NCI-H1092 treated with DMSO at 0.1 percent for 48 hours (cell line): ENCODE results near the gene PTPRM.

Experiments used
- DNase-seq: peaks from one replicate; lab custom pipeline; 2025; lab: John Stamatoyannopoulos, UW

The PTPRM gene

DNA sequence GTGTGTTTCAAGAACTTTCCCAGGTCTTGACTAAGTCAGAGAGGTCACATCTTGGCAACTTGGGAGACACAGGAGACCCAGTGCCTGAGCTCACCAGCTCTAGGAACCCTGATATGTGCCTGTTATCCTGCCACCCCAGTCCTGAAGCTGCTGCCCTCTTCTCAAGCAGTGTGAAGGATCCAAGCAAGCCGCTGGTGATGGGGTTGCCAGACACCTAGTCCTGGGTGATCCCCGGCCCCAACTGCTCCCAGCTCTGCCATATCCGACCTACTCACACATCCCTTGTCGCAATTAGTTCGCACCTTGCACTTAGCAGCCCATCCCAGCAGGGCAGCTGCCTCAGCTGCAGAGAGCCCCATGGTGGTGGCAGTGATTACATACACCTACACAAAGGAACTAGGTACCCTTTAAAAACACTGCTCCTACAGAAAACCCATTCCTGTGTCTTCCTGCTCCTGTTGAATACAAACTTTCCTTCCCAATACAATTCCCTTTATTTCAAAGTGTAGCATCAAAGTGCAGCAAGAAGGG is 794.9 kb downstream of the PTPRM start:
- no peak for DNase-seq

DNA sequence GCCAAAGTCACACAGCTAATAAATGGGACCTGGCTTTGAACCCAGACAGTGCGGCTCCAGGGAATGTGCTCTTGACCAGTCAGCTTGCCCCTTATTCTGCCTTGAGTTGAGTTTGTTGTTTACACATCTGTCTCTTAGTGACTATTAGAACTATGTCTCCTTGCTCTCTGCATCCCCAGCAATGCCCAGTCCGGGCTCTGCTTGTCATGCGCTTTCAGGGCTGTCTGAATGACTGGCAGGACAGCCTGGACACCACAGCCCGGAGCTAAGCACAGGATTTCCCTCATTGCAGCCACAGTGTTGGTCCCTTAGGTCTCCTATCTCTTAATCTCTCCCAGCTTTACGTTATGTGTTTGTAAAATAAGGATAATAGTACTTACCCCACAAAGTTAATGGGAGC is 795.7 kb downstream of the PTPRM start:
- no peak for DNase-seq

DNA sequence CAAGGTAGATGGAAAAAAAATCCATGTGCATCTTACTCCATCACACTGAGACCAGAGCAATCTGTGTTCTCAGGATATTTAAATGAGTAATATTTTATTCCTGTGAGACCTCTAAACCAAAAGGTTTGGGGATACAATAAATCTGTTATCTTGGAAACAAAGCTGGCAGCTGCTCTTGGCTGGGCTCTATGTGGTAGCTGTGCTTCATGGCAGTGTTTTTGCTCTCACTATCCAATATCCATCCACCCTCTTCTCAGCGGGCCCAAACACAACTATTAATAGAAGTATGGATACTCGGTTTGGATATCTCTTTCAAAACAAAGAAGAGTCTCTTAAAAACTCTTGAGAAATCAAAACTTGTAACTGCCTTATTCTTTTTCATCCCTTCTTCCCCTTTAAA is 797.3 kb downstream of the PTPRM start:
- no peak for DNase-seq

DNA sequence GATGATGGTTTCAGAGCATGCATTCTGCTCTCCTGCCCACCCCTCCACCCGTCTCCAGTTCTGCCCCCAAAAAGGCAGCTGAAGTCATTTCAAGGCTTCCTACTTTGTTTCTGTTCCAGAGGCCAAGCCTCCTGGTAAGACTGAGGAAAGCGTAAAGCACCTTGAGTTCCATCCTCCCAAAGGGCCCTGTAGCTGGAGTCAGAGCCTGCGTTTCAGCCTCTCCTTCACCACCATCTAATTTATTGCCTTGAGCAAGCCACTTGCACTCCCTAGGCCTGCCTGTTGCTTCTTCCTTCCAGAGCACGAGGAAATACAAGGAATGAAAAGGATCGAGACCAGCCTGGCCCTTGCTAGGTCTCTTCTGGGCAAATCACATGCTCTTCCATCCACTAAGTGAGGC is 797.9 kb downstream of the PTPRM start:
- DNase-seq, result no peak

DNA sequence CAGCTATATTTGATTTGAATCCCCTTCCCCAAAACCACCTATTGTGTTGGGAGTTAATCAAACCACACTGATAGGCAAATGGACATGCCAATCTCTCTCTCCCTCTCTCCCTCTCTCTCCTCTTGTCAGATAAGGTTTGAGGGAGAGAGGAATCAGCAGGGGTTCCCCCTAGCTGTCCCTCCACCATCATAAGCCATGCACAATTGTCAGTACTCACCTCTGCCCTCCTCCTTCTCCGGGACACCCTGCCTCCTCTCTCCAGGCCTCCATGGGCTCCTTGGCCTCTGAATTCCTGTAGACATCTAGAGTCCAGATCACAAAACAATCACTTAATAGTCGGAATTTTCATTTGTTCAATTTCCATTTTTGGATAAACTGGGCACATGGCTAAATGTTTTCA is 798.4 kb downstream of the PTPRM start:
- no peak for DNase-seq

DNA sequence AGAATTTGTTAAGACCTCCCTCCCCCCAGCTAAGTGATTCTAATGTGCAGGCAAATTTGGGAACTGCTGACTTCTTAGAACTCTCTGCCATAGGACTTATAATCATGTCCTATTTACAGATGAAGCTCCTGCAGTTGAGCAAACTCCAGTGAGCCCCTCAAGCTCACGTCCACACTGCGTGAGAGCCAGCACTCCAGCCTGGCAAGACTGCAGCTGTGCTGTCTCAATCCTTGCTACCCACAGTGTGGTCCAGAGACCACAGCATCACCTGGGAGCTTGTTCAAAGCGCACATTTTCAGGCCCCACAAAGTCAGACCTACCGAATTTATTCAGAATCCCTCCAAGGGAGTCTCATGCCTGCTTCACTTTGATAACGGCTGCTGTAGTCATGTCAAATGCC is 799.0 kb downstream of the PTPRM start:
- no peak for DNase-seq

DNA sequence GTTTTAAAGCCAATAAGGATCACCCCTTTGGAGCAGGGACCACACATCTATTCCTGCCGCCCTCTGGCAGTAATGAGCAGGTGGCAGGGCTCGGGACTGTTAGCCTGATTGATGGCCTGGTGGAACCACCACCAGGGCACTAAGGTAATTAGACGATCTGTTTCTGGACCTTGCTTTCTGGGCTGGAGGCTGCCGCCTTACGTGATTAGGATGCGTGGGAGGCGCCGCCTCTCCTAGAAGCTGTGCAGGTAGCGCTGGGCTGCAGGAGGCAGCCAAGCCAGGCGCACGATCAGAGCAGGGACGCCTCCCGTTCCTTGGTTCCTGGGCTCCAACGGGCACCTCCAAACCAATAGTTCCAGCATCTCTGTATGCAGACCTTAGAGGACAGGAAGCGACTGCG is 799.5 kb downstream of the PTPRM start:
- DNase-seq, result no peak

DNA sequence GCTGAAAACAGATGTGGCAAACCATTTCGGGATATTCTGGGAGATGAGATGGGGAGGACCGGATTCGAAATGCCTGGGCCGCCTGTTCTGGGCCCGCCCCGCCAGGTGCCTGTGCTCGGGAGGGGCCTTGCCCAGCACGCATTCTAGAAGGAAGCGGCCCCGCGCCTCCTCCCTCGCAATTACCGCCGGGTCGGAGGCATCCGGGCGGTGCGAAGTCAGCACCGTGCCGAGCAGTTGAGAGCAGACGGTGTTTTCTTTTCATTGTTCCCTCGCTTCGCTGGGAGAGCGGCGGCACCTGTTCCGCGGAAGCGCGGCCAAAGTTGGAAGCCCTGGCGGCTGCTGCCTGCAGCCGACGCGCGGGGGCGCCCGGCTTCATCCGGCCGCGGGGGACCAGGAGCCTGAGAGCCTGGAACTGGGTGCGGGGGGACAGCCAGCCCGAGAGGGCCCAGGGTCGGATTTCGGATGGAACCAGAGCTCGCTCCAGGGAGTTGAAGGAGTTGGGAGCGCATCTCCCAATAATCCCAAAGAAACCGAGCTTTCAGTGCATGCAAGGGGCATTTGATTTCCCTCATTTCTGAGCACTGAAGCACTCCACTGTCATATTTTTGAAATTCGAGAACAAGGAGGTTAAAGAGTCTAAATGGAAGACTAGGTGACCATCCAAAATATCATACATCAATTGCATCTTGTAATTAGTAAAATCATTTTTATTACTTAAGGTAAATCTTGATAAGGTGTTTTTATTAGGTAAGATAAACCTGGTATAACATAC is 800.3 kb downstream of the PTPRM start:
- DNase-seq, result peak; percentile 74

DNA sequence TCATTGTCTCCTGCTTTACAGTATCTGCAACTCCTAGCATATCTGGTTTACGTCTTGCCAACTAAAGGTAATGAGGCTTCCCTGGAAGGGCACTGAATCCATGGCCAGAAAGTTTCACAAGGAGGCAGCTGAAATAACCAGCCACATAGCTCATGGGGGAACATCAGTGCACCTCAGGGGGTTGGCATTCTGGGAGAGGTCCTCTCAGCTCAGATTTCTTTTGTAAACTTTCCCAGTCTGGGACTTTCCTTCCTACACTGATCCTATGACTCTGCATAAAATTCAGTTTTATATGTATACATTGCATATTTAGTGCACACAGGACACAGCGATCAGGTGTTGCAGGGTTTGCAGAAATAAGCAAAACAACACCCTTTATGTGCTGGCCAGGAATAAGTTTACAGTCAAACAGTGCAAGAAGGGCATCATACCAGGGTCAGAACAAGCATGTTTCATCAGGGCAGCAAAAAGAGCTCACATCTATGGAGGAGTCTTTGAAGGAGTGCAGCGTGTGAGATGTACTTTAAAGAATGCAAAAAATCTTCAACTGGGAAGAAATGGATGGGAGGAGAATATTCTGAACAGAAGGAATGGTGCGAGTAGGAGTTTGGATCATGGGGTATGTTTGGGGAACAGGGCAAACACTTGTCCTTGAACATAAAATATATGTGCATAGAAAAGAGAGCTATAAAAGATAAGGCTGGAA is 801.5 kb downstream of the PTPRM start:
- DNase-seq, result no peak

DNA sequence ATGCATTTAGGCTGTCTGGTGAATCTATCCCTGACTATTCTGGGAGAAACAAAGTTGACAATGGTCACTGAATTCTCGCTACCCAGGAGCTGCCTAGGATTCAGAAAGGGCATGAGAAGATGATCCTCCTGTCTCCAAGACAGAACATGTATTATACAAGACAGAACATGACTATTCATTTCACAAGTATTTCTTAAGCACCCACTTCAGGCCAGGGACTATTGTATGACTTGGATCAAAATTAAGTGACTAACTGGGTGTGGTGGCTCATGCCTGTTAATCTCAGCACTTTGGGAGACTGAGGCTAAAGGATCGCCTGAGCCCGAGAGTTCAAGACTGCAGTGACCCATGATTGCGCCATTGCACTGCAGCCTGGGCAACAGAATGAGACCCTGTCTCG is 806.4 kb downstream of the PTPRM start:
- no peak for DNase-seq

DNA sequence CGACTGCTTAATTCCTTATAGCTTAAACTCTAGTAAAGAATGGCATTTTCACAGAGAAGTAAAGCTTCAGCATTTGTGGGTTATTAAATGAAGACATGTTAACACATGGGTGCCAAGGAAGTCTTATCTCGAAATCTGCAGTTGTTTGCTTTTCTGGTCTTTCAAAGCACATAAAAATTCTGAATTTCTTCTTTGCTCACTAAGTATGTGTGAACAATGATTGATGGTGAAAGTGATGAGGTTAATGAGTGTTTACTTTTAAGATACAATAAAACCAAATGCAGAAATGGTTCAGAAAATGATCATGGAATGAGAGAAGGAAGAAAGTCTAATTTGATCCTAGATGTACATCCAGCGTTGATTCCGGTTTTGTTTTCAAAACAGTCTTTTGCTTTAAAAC is 807.6 kb downstream of the PTPRM start:
- DNase-seq, result no peak

DNA sequence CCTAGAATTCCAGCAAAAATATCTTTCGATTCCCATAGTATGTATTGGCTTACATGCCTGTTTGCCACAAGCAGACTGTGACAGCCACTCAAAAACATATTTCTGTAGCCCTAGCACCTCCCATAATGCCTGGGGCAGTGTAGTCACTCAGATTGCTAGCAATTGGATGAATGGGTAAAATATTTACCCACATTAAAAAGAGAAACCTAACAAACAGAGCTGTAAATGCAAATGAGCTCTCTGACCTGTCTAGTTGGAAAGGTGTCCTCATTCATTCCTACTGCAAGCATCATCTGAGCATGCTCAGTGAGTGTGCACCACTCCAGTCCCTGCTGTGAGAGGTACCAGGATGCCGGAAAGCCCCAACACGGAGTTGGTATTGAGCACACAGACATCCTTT is 808.1 kb downstream of the PTPRM start:
- no peak for DNase-seq

DNA sequence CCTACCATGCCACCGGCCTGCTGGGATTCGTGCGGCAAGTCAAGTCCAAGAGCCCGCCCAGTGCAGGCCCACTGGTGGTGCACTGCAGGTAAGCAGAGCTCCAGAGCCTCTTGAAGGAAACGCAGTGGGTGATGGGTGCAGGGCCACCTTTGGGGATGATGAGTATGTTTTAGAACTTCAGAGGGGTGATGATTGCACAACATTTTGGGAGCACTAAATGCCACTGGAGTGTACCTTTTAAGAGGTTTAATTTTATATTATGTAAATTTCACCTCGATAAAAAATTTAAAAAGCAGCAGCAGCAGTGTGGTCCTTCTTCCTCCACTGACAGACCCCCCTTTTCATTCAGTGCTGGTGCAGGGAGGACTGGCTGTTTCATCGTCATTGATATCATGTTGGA is 809.0 kb downstream of the PTPRM start:
- DNase-seq, result no peak

DNA sequence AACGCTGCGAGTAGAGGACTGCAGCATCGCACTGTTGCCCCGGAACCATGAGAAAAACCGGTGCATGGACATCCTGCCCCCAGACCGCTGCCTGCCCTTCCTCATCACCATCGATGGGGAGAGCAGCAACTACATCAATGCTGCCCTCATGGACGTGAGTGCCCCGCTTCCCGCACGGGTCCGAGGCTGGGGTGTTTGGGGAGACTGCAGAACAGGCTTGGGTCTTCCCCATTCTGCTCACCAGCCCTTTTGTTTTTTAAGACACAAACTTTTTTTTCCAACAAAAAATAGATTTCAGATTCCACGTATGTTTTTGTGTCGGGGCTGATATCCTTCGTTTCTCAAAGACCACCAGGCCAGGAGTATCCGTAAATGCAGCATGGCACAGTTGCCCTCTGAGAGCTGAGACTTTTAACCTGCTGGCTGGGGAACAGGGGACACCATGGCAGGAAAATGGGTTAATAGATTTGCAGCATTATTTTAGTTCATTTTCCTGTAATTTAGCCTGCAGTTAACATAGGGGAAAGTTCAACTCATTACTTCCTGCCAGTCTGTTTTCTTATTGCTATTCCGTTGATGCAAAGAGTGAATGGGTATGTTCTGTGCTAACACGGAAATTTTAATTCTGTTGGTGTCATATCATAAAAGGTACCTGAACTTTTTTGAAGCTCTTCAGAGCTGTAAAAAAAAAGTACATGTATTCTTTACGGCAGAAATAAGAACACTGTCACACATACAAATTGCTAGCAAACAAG is 812.2 kb downstream of the PTPRM start:
- DNase-seq, result no peak

DNA sequence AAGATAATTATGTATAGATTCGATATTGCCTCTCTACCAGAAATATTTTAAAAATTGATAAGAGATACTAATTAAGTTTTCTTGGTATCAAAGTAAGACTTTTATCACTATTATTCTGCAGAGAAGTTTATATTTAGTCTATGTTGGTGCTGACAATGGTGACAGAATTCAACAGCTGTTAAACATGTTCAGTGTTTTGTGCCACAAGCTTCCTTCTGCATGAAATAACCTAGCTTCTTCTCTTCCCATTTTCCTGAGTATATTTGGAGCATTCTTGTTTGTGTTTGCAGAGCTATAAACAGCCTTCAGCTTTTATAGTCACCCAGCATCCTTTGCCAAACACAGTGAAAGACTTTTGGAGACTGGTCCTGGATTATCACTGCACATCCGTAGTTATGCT is 812.9 kb downstream of the PTPRM start:
- DNase-seq, result no peak

DNA sequence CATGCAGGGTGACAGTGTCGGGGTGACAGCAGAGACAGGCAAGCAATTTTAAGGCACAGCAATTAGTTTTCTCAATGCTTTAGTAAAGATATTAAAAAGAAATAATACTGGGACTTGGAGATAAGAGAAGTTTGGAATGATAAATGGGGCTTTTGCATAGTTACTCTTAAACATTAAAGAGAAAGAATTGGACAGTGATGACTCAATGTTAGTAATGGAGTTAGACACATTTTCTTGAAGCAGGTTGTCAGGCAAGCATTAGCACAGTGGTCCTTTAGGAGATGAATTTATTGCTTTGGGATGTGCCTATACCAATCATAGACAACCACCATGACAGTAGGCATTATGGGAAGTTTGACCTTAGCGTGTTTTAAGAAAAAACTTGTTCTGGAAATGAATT is 813.8 kb downstream of the PTPRM start:
- no peak for DNase-seq

DNA sequence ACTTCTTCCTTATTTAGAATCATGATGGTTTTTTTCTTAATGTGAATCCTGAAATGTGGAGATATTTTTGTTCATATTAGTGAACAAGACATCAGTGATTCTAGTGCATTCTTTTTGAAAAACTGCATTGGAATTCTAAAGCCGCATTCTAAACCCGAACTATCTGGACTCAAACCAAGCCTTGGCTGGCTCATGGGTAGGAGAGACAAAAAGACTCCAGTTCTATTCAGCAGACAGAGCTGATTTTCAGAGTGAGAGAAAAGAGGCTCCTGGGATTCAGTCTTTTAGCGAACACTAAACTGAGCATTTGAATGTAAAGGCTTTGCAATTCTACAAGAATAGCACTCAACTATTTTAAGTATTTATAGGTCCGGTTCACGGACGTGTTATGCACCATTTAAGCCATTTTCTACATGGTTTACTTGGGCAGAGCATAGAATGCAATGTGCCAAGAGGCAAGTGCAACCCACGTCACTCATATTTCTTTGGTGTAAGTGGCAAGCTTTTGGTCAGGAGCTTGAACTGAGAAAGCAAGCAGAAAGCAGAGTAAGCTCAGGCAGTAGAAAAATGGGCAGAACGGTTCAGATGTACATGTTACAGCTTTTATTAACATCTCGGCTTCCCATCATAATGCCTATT is 814.8 kb downstream of the PTPRM start:
- DNase-seq, result no peak

DNA sequence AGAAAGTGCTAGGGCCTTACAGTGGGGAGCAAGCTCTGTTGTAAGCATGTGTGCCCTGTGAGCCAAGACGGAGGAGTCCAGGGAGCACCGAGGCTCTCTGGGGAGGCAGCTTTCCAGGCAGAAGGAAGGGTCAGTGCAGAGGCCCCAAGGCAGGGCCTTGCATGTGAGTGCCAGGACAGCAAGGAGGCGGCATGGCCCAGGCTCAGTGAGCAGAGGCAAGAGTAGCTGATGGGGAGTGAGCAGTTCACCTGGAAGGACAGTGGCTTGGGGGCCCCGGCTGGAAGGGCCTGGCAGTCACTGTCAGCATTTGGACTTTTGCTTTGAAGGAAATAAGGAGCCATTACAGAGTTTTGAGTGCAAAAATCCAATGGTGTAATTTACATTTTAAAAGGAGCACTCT is 818.3 kb downstream of the PTPRM start:
- no peak for DNase-seq

DNA sequence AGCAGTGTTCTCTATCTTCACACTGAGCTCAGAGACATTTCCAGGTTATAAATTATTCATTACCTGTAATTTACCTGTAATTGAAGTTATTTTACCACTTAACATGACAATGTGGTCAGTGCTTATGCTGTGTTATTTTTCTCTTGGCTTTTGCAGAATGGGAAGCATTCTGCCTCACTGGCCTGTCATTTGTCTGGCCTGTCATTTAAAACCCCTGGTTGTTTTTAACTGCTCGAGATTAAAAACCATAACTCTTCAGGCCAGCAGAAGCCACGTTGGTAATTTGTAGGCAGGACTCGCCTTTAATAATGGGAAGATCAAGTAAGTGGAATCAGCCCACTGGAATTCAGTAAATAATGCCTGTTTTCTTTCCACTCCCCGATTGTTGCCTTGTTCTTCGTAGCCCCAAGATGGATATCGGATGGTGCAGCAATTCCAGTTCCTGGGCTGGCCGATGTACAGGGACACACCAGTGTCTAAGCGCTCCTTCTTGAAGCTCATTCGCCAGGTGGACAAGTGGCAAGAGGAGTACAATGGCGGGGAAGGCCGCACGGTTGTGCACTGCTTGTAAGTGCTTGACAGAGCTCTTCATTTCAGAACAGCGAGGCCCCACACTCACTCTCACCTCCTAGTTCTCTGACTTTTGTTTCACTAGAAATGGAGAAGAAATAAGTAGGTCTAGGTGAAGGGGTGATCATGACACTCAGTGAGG is 819.7 kb downstream of the PTPRM start:
- DNase-seq, result no peak

DNA sequence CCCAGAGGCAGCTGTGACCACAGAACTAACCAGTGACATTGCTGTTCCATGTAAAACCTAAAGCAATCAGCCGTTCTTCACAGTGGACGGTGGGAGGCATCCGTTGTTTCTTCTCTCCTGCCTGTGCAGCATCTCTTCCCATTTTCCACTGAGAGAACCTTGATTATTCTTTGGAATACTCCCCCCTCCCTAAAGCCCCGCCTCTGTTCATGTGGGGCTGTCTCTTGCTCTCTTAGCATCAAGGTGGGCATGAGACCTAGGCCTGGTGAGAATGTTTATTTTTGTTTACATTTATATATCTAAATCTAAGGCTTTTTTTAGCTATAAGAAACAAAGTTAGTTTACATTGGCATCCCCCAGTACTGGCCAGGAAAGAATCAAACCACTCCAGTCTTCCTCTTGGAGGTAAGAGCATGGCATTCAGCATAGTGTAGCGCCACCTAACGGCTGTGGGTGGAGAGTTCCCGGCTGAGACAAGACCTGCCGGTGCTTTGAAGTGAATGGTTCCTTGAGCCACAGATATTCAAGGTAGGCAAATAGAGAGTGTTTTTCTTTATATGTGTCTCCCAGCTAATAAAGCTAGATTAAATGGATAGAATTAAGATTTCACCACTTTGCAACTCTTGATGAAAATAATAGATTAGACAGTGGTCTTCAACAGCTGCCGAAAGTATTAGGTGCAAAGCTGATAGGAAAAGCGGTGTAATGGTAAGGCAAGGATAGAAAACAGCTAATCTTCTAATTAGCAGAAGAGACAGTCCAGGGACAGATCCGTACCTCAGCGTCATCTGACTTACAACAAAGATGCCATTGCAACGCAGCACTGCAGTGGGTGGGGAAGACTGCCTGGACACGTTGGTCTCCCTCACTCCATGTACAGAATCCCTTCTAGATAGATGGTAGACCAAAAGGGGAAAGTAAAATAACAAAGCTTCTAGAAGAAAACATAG is 822.5 kb downstream of the PTPRM start:
- peak; percentile 45 for DNase-seq

DNA sequence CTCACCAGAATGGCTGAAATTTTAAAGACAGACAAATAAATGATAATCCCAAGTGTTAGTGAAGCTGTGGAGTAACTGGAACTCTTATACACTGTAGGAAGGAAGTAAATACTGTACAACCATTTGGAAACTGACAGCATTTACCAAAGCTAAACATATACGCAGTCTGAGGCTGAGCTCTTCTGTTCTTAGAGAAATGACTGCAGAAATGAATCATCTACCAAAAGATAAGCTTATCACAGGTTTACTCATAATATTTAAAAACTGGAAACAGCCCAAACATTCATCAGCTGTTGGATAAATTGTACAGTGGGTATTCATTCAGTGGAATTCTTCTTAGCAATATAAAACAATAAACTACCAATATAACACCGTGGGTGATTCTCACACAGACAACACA is 824.0 kb downstream of the PTPRM start:
- DNase-seq, result no peak
